NK-92 (cell line): Measurements from ENCODE around the gene KIAA1958.

ENCODE experiments used
- DNase-seq: peaks from one replicate; lab custom pipeline; 2025; ENCODE audit not compliant: unreplicated experiment; lab: John Stamatoyannopoulos, UW

The KIAA1958 gene, protein sequence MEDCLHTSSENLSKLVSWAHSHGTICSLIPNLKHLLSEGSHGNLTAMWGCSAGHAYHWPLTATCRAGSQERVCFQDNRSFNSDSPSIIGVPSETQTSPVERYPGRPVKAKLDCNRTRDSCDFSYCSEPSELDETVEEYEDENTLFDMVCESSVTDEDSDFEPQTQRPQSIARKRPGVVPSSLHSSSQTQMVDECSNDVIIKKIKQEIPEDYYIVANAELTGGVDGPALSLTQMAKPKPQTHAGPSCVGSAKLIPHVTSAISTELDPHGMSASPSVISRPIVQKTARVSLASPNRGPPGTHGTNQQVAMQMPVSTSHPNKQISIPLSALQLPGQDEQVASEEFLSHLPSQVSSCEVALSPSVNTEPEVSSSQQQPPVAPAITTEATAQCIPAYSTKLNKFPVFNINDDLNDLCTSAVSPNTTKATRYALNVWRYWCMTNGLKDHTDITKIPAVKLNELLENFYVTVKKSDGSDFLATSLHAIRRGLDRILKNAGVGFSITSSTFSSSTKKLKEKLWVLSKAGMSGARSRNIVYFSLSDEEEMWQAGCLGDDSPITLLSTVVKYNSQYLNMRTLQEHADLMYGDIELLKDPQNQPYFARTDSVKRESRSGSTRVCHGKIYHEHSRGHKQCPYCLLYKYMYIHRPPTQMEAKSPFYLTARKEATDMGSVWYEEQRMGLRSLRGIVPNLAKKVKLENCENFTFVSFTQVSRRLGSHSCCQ

GRCh38 chr9:112486221-112487007, at the start of gene KIAA1958:
Gene KIAA1958, plus strand, starts transcription at chr9:112486827. Its CDS starts 87,254 bp downstream, at chr9:112574081.
- DNase-seq, result no peak

DNA sequence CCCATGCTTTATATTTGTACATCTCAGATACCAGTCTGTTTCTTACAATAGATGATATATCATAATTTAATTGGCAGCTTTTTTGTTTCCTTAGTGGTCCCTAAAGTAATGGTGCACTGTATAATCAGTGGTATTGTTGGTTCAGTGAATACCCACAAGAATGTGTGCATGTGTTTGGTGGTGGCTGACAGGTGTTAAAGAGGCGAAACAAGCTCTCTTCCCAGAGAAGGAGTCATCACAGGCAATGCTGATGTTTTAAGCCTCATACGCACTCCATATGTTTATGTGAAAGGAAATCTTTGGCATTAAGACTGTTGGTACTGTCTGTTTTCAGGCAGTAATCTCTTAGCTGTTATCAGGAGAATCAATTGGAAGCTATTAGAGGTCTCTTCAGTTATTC, 49.2 kb upstream of the KIAA1958 start:
- DNase-seq, result no peak

GRCh38 chr9:112439171-112439570, 47.5 kb upstream of the KIAA1958 start:
- no peak for DNase-seq

DNA sequence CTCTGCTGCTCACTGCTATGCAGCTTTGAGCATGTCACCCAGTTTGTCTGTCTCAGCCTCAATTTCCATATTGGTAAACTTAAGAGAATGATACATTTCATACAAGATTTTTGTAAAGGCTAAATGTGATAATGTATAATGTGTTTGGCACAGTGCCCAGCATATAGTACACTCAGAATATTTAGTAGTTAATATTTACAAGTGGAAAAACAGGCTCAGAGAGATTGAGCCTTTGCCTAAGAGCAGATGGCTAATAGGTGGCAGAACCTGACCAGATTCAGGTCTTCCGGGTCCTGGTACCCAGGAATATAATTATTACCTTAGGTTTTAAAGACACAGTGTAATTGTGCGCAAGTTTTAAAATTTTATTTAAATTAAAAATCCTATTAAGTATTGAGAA, 46.8 kb upstream of the KIAA1958 start:
- DNase-seq, result no peak

DNA sequence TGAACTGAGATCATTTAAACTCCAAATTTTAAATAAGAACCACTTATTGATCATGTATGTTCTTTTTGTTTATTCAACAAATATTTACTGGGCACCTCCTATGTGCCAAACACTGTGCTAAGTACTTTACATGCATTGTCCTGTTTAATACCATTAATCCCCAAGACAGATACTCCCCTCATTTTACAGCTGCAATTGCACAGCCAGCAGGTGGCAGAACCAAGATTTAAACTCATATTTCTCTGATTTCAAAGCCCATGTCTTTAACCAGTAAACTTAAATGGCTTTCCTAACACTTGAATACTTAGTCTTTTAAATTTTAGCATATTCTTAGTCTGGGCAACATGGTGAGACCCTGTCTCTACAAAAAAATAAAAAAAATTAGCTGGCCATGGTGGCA, 43.4 kb upstream of the KIAA1958 start:
- DNase-seq, result no peak

DNA sequence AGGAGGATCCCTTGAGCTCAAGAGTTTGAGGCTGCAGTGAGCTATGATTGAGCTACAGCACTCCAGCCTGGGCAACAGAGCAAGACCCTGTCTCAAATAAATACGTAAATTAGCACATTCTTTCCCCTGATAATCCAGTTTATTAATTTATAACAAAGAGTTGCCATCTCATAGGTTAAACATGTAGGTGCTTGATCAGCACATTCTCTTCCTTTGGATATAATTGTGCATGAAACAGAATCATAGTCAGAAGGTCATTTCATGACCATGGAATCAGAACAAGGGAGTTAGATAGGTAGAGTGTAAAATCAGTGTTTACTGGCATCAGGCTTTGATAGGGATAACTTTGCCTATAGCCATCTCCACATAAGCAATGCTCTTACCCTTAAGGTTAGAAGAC, 43.0 kb upstream of the KIAA1958 start:
- no peak for DNase-seq

- DNase-seq, result no peak
These were observed 41.4 kb upstream of the KIAA1958 start for GRCh38 chr9:112445196-112445595.

DNA sequence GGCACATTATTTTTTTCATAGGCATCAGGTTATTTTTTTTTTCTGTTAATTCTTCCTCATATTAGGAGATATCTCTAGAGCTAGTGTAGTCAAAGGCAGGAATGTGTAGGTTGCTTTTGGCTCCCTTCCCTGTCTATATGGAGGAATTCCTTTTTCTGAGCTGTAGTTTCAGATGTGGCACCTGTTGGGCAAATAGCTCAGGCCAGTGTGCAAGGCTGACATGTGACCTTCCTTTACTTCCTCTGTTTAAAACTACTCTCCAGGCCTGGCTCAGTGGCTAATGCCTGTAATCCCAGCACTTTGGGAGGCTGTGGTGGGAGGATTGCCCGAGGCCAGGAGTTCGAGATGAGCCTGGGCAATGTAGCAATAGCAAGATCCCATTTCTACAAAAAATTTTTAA, 40.5 kb upstream of the KIAA1958 start:
- DNase-seq, result no peak

GRCh38 chr9:112446526-112446925, 40.1 kb upstream of the KIAA1958 start:
- no peak for DNase-seq

DNA sequence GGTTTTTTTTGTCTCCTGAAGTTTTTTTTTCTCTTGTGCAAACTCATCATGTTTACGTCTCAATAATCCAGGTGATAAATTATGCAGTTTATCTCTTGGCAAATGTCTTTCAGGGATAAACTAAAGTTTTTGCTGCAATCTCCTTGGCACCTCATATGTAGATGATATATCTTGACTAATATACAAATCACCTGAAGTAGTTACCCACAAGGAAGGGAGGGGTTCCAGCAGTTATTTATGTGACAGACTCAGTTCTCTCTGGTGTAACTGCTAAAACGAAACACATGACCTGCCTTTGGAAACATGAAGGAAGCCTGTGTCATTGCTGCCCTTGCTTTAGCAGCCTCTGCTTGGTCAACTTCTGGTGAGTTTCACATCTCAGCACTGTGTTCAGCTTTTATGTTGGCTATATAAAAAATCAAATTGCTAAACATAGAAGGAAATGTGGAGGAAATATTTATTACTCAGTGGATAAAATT, 39.3 kb upstream of the KIAA1958 start:
- DNase-seq, result no peak

GRCh38 chr9:112462855-112463254, 23.8 kb upstream of the KIAA1958 start:
- no peak for DNase-seq

DNA sequence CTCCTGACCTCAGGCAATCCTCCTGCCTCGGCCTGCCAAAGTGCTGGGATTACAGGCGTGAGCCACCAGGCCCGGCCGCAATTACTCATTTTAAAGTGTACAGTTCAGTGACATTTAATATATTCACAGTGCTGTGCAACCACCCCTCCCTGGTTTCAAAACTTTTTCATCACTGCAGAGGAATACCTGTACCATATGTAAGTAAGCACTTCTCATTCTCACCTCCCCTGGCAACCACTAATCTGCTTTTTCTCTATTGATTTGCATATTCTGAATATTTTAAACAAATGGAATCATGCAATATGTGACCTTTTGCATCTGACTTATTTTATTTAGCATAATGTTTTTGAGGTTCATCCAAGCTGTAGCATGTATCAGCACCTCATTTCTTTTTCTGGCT, 21.3 kb upstream of the KIAA1958 start:
- DNase-seq, result no peak

DNA sequence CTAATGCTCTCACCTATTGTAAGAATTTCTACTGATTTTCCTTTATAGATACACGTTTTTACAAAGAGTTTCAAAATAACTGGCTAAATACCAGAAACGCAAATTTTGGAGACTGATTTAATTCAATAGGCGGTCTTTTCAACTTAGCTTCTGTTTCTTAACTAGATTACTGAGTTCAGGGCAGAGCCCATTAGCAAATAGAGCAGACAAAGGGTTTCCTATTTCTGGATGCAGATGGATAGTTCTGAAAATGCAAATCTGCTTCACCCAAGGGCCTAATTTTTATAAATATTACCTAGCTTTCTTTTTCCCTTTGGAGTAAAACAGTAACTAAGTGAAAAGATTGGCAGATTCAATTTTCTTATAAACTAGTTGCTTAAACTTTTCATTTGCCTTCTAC, 13.6 kb upstream of the KIAA1958 start:
- no peak for DNase-seq

DNA sequence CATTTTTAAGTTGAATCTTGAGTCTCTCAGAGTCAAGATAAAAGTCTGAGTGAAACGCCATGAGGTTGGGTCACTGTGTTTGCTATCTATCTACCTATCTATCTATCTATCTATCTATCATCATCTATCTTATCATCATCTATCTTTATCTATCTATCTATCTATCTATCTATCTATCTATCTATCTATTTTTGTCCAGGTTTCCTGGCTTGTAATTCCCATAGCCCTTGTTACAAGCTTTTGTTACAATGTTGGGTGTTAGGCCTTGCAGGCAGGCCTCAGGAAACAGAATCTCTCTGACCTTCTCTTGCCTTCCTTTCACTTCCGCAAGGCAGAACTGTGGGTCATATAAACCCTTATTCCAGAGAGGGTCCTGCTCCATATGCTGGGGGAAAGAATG, 12.6 kb upstream of the KIAA1958 start:
- no peak for DNase-seq

DNA sequence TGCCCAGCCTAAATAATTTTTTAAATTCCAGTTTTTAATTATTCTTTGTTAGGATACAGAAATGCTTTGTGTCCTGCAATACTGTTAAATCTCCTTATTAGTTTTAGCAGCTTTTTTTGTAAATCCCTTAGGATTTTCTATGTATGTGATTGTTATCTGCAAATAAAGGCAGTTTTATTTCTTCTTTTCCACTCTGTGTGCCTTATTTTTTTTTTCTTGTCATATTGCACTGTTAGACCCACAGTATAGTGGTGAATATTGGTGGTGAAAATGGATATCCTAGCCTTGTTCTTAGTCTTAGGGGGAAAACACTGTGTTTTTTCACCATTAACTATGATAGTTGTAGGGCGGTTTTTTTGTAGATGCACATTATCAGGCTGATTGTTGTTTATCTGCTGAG, 11.3 kb upstream of the KIAA1958 start:
- DNase-seq, result no peak

DNA sequence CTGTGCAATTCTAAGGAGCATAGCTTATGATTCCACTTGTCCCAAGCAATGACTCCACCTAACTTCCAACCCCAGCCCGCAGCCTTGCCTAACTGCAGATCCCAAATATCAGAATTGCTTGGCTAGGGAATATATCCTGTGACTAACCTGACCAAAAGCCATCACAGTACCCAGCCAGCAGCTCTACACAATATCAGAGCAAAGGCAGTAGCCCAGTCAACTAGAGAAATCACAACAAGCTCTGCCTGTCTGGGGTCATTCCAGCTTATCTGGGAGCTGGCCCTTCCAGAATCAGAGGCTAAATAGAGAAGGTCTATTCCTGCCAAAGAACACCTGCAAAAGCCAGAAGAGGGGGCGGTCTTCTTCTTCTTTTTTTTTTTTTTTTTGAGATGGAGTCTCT, 9.3 kb upstream of the KIAA1958 start:
- no peak for DNase-seq

GRCh38 chr9:112479221-112479620, 7.4 kb upstream of the KIAA1958 start:
- no peak for DNase-seq

GRCh38 chr9:112484607-112485006, 2.0 kb upstream of the KIAA1958 start:
- no peak for DNase-seq

DNA sequence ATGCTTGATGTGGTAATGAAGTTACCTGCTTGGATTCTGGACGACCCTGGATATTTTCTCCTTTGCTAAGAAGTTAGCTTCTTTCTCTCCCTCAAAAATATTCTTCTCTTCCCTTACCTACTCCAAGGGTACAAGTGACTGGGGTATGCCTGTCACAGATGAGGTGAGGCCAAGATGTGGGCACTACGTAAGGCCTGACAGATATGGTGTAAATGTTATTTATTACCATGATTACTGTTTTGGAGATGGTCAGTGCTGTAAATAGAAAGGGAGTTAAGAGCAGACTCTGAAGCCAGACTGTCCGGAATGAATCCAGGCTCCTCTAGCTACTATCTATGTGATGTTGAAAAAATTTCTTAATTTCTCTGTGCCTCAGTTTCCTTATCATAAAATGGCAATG, 1.1 kb upstream of the KIAA1958 start:
- DNase-seq, result no peak

GRCh38 chr9:112487008-112487798, 576 bp downstream of the KIAA1958 start:
- DNase-seq, result no peak
